GM23248 (cell line): ENCODE data around the gene CCDC77. TPM values are rescaled to one million over a fixed set of nuclear protein-coding genes. Genes with fewer than 3 reads are reported as not detected.

Experiments
- DNase-seq: peaks from one replicate; pipeline ENCODE4 v3.0.0-alpha.2; 2015
- H2AFZ ChIP-seq: fragments of 200-600 bp; sonication (generic); 2 replicates; pipeline ENCODE4 v1.6.1; 2016; ENCODE audit warnings: antibody characterized with exemption
- H3F3A ChIP-seq: fragments of 200-600 bp; sonication (generic); 2 replicates; pipeline ENCODE4 v1.6.1; 2016; ENCODE audit warnings: mild to moderate bottlenecking, antibody characterized with exemption, mixed run types; ENCODE audit not compliant: insufficient read depth
- H3K27ac ChIP-seq: fragments of 200-600 bp; sonication (generic); 2 replicates; pipeline ENCODE4 v1.5.1; 2016; ENCODE audit warnings: mild to moderate bottlenecking
- H3K27me3 ChIP-seq: fragments of 200-600 bp; sonication (generic); replicated peaks from 2 replicates; pipeline ENCODE4 v1.6.1; 2016; ENCODE audit warnings: mild to moderate bottlenecking; ENCODE audit not compliant: insufficient read depth
- H3K36me3 ChIP-seq: fragments of 200-600 bp; sonication (generic); 2 replicates; pipeline ENCODE4 v1.6.1; 2016; ENCODE audit warnings: low read depth, mild to moderate bottlenecking
- H3K4me1 ChIP-seq: fragments of 200-600 bp; sonication (generic); 2 replicates; pipeline ENCODE4 v1.6.1; 2016; ENCODE audit warnings: mild to moderate bottlenecking; ENCODE audit not compliant: insufficient read depth
- H3K4me2 ChIP-seq: fragments of 200-600 bp; sonication (generic); one replicate; pipeline ENCODE4 v1.6.1; 2016; ENCODE audit warnings: mild to moderate bottlenecking; ENCODE audit not compliant: unreplicated experiment
- H3K4me3 ChIP-seq: fragments of 200-600 bp; sonication (generic); 2 replicates; pipeline ENCODE4 v1.5.1; 2016; ENCODE audit warnings: mild to moderate bottlenecking
- H3K79me2 ChIP-seq: fragments of 200-600 bp; sonication (generic); 2 replicates; pipeline ENCODE4 v1.6.1; 2016; ENCODE audit warnings: mild to moderate bottlenecking; ENCODE audit not compliant: insufficient read depth
- H3K9ac ChIP-seq: fragments of 200-600 bp; sonication (generic); 2 replicates; pipeline ENCODE4 v1.6.1; 2016; ENCODE audit warnings: mild to moderate bottlenecking
- H3K9me2 ChIP-seq: fragments of 200-600 bp; sonication (generic); 2 replicates; pipeline ENCODE4 v1.6.1; 2016; ENCODE audit warnings: mixed run types, mild to moderate bottlenecking, moderate library complexity; ENCODE audit not compliant: insufficient read depth
- H3K9me3 ChIP-seq: fragments of 200-600 bp; sonication (generic); one replicate; pipeline ENCODE4 v1.6.1; 2017; ENCODE audit warnings: low read depth
- H4K20me1 ChIP-seq: fragments of 200-600 bp; sonication (generic); 2 replicates; pipeline ENCODE4 v1.6.0; 2016; ENCODE audit not compliant: insufficient read depth
- EZH2 ChIP-seq: fragments of 200-600 bp; sonication (generic); IDR thresholded peaks from 2 replicates; pipeline ENCODE4 v1.6.1; 2018; ENCODE audit warnings: antibody characterized with exemption, mild to moderate bottlenecking; ENCODE audit not compliant: insufficient read depth, poor library complexity, severe bottlenecking
- EZH2phosphoT487 ChIP-seq: fragments of 200-600 bp; sonication (generic); IDR thresholded peaks from 2 replicates; pipeline ENCODE4 v1.6.1; 2018; ENCODE audit warnings: antibody characterized with exemption, moderate library complexity, mild to moderate bottlenecking, low read depth; ENCODE audit not compliant: insufficient read depth
- WGBS, 2 experiments: methylation state at CpG; one replicate each; pipeline ENCODE4 v1.1.6; 2015 to 2017; ENCODE audit warnings: low lambda C conversion rate in 2 of 2, low coverage in 1 of 2; ENCODE audit errors: missing lambda C conversion rate in 2 of 2; 5-methylcytosine and 5-hydroxymethylcytosine counted together
- in situ Hi-C: fragments of 300-500 bp; cut with MboI; formaldehyde crosslinking; loops from 2 replicates; pipeline ENCODE4 v1.15.0; 2020
- polyA plus RNA-seq: library from polyadenylated mRNA; unstranded; fragments of >200 nt; fragmentation: Nextera tagmentation; extraction: Ambion mirVana; gene quantifications from 2 replicates; pipeline ENCODE4 v1.2.1, GENCODE V29; 2016
- total RNA-seq: library from RNA; depleted of rRNA; stranded (reverse); fragments of >200 nt; shearing (Covaris generic); gene quantifications from 2 replicates; pipeline ENCODE4 v1.2.3, GENCODE V29; 2014

The CCDC77 gene
- total and polyA plus RNA-seq, 2 experiments from 2014 or later, result 6.3 to 8.3 TPM

DNA sequence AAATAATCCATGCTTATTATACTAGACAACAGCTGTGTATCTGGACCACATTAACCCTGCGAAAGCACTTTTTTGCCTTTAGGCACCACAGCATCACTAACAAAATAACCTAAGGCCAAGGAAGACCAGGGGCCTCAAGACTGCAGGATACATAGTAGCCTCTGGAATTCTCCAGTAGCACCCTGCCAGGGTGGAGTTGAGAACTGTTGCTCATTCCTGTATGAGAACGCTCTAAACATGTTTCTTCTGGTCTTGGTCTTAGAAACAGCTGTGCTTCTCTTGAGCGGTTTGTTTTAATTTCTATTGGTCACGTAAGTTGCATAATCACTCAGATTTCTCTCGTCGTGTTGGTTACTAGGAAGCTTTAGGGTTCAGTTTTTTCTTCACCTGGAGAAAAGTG is 66.1 kb downstream of the CCDC77 start:
- DNase-seq, result no peak
- no peaks in the 10 kb centered on the region for H3K4me1 ChIP-seq
- 66 to 72% methylated on average over 6 of the region's 6 CpGs for WGBS, 2 experiments
- no peaks in the 10 kb centered on the region for H4K20me1 ChIP-seq
- no peaks in the 10 kb centered on the region for H3K36me3 ChIP-seq
- no peaks in the 10 kb centered on the region for H3F3A ChIP-seq
- no peak overlapping the region for H3K27ac ChIP-seq
- H3K9me3 ChIP-seq, result no peaks in the 10 kb centered on the region
- H3K79me2 ChIP-seq, result no peaks in the 10 kb centered on the region
- no peak overlapping the region for H3K9ac ChIP-seq
- peaks cover 38% of the 10 kb centered on the region for H3K27me3 ChIP-seq
- TF ChIP-seq EZH2phosphoT487, result no peak
- TF ChIP-seq EZH2, result no peak
- no peak overlapping the region for H3K4me3 ChIP-seq
- H2AFZ ChIP-seq, result no peak overlapping the region
- H3K4me2 ChIP-seq, result no peak overlapping the region
- in situ Hi-C loops, result no loop called here
- H3K9me2 ChIP-seq, result no peaks in the 10 kb centered on the region

DNA sequence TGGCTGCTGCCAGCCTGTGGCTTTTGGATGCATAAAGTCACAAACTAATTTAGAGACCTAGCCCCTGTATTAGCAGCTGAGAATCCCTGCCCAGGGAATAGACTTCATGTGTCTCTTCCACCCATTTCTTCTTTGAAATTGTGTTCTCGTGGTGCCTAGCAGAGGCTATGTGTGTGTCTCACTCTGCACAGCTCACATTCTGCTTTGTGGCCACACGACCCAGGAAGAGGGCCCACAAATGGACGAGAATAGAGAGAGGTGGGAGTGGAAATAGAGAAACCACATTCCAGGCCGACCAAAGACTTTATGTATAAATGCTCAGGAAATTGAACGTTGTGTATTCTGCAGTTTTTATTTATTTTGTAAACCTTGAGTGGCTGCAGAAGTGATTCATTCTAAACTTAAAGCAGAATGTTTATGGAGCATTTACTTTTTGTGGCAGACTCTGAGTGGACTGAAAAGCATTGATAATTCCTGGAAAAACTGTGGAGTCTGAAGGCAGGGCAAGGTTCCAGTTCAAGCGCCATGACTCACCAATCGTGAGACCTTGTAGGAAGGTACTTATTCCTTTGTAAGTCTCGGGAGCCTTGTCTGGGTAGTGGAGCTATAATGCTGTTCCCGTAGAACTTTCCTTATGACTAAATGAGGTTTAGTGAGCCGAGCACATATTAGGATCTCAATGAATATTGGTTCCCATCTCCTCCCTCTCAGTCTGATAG is 67.4 kb downstream of the CCDC77 start:
- in situ Hi-C loops, result no loop called here
- no peak overlapping the region for H3K4me3 ChIP-seq
- H3F3A ChIP-seq, result no peaks in the 10 kb centered on the region
- TF ChIP-seq EZH2 (no peak), EZH2phosphoT487 (no peak)
- H3K27ac ChIP-seq, result no peak overlapping the region
- no peaks in the 10 kb centered on the region for H3K9me2 ChIP-seq
- H3K27me3 ChIP-seq, result peaks cover 27% of the 10 kb centered on the region
- H3K79me2 ChIP-seq, result no peaks in the 10 kb centered on the region
- peaks cover under 1% of the 10 kb centered on the region; the same call in 1 of the 2 replicates for H3K4me1 ChIP-seq
- no peaks in the 10 kb centered on the region for H4K20me1 ChIP-seq
- H3K9me3 ChIP-seq, result no peaks in the 10 kb centered on the region
- H3K4me2 ChIP-seq, result no peak overlapping the region
- H3K9ac ChIP-seq, result no peak overlapping the region
- no peak for DNase-seq
- H3K36me3 ChIP-seq, result no peaks in the 10 kb centered on the region
- 61 to 65% methylated on average over 10 of the region's 10 CpGs for WGBS, 2 experiments
- no peak overlapping the region for H2AFZ ChIP-seq

DNA sequence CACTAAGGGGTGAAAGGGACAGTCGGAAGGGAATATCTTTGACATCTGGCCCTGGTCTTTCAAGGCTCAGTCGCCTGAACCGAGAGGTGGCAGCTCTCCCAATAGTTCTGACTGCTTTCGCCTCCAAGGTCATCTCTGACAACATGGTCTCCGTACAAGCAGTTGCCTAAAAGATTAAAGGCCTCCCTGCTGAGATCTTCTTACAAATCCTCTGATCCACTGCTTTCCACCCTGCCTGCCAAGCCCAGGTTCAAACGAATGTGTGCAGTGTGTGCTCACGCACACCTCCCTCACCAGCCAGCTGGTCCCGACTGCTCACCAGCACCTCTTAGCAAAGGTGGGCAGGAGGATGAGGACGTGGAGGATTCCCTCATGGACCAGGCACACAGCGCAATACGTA is 68.7 kb downstream of the CCDC77 start:
- Histone ChIP-seq H3F3A (no peaks in the 10 kb centered on the region), H3K27me3 (peaks cover 16% of the 10 kb centered on the region), H3K9me2 (no peaks in the 10 kb centered on the region), H3K79me2 (no peaks in the 10 kb centered on the region), H3K9me3 (no peaks in the 10 kb centered on the region), H2AFZ (no peak overlapping the region), H3K4me2 (no peak overlapping the region), H4K20me1 (no peaks in the 10 kb centered on the region), H3K9ac (no peak overlapping the region), H3K4me3 (no peak overlapping the region), H3K27ac (no peak overlapping the region), H3K36me3 (no peaks in the 10 kb centered on the region), H3K4me1 (peaks cover 5% of the 10 kb centered on the region; the same call in 1 of the 2 replicates)
- TF ChIP-seq EZH2phosphoT487 (no peak), EZH2 (no peak)
- WGBS, 2 experiments, result 60% methylated on average over 11 of the region's 11 CpGs
- DNase-seq, result no peak
- in situ Hi-C loops, result no loop called here

DNA sequence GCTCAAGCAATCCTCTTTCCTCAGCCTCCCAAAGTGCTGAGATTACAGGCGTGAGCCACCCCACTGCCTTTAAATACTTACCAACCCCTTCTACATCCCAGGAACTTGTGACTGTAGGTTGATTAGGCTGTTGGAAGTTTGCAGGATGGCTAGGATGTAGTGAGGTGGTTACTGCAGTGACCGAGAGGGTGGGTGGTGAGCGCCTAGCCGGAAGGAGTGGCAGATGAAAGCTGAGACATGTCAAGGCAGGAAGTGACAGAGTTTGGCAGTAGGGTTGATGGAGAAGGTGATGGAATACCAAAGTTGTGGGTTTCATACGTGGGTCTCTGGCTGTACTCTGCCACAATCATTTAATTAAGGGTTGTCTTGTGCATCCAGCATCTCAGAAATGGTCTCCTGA is 71.8 kb downstream of the CCDC77 start:
- Histone ChIP-seq H3K9ac (no peak overlapping the region), H3K4me2 (no peak overlapping the region), H3K27me3 (peaks cover 39% of the 10 kb centered on the region)

More for the DNA sequence above, 71.8 kb downstream of the CCDC77 start:
- Histone ChIP-seq H3K79me2 (no peaks in the 10 kb centered on the region), H3K27ac (no peak overlapping the region), H2AFZ (no peak overlapping the region), H3K4me3 (no peak overlapping the region), H4K20me1 (no peaks in the 10 kb centered on the region), H3K9me2 (no peaks in the 10 kb centered on the region), H3K4me1 (peaks cover 5% of the 10 kb centered on the region; the same call in 1 of the 2 replicates), H3K36me3 (no peaks in the 10 kb centered on the region), H3K9me3 (no peaks in the 10 kb centered on the region), H3F3A (no peaks in the 10 kb centered on the region)
- in situ Hi-C loops, result no loop called here
- 83 to 91% methylated on average over 5 of the region's 5 CpGs for WGBS, 2 experiments
- no peak for TF ChIP-seq EZH2phosphoT487
- no peak for TF ChIP-seq EZH2
- DNase-seq, result no peak
